GM10266 (cell line): Measurements from ENCODE around the gene DCLK1.

Experiments used
- DNase-seq: peaks from one replicate; pipeline ENCODE4 v3.0.0; 2012; ENCODE audit errors: extremely low spot score
- TF ChIP-seq, protein P1 (sequence below): IDR thresholded peaks from 2 replicates; pipeline ENCODE4 v1.5.1; 2012; ENCODE audit warnings: mild to moderate bottlenecking, low read depth; ENCODE audit not compliant: control insufficient read depth, insufficient read depth; ENCODE audit errors: missing control alignments

DCLK1 gene

DNA sequence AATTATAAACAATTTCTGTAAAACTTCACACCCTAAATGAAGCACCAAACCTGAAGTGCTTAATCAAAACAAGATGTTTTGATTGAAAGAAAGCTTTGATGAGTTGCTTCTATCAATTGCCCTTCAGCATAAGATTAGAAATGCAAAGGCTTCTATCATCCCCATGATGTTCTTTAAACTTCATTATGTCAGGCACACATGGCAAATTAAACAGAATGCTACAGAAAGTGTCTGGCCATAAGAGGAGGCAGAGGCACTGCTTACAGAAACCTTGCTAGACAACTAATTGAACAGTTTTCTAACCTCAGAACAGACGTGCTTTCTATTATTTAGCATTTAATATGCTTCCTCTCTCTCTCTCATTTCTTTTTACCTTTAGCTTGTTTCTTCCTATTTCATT is 228.1 kb downstream of the DCLK1 start:
- no peak for DNase-seq
- TF ChIP-seq, protein P1, sequence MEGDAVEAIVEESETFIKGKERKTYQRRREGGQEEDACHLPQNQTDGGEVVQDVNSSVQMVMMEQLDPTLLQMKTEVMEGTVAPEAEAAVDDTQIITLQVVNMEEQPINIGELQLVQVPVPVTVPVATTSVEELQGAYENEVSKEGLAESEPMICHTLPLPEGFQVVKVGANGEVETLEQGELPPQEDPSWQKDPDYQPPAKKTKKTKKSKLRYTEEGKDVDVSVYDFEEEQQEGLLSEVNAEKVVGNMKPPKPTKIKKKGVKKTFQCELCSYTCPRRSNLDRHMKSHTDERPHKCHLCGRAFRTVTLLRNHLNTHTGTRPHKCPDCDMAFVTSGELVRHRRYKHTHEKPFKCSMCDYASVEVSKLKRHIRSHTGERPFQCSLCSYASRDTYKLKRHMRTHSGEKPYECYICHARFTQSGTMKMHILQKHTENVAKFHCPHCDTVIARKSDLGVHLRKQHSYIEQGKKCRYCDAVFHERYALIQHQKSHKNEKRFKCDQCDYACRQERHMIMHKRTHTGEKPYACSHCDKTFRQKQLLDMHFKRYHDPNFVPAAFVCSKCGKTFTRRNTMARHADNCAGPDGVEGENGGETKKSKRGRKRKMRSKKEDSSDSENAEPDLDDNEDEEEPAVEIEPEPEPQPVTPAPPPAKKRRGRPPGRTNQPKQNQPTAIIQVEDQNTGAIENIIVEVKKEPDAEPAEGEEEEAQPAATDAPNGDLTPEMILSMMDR = no peak

DNA sequence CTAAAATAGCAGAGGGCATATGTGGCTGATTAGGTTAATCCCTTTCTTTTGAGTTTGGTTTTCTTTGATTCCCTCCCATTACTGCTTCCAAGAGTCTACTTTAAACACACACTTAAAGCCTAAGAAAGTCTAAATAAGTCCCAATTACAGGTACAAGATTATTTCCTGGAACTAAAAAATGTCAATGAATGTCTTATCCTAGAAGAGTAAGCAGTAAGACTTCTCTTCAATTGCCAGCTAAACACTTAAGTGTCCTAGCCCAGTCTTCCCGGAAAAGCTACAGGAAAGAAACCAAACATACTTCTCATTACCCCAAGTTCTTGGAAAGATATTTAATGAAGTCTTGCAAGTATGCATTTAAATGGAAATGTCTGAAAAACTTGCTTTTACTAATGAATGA is 233.1 kb downstream of the DCLK1 start:
- no peak for DNase-seq
- TF ChIP-seq, protein P1 = no peak

GRCh38 chr13:35894636-35895035 is 236.5 kb downstream of the DCLK1 start:
- DNase-seq = no peak
- TF ChIP-seq, protein P1 = no peak

DNA sequence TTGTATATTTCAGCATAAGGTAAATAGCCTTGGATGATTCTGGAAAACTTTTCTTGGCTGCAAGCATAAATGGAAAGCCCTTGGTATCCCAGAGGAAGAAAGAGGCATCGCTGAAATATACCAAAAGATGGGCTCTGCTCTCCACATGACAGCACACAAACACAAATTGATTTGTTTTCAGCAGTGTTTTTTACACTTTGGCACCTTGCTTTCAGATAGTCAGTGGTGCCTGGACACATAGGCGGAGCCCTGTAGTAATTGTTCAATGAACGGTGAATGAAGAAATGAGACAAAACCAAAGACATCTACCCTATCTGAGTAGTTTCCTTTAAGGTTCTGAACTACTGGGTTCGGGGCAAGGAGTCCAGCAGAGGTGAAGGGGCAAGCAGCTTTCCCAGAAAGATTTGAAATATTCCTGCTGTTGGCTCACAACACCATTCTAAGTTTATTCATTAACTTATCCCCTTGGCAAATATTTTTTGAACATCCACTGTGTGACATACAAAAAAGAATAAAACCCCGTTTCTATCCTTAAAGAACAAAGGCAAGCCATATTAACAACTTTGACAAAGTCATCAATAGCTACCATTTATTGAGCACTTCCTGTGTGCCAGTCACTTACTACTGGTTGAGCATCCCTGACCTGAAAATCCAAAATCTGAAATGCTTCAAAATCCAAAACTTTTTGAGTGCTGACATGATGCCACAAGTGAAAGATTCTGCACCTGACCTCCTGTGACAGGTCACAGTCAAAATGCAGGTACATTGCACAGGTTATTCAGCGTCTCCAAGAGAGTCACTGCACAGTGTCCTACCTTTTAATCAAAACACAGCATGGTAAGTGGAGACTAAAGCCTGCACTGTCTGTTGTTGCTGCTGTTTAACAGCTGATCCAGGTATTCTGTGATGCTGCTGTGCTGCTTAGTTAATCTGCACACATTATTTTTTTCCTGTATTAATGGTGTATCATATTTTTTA is 238.1 kb downstream of the DCLK1 start:
- DNase-seq = no peak
- TF ChIP-seq, protein P1 = no peak

- TF ChIP-seq, protein P1 = no peak
- DNase-seq = no peak
These were observed 239.4 kb downstream of the DCLK1 start for GRCh38 chr13:35891507-35892441.

DNA sequence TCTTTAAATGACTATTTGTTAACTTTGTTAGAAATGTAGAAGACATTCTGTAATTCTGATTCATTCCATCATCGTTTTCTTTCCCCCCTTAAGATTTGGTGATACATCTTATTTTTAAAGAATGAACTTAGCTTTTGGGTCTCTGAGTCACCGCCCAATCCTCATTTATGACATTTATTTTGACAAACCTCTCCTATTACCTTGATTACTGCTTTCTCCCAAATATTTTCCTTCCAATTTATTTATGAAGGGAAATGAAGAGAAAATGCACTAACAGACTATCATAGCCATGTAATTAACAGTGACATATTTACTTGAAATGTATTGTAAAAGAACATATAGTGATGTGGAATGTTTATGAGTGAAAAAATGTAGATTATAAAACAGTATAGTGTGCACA is 241.6 kb downstream of the DCLK1 start:
- no peak for DNase-seq
- TF ChIP-seq, protein P1 = no peak
